ENCODE data around the gene TTF2.

The TTF2 gene

GRCh38 chr1:117037802-117038201, 22.3 kb upstream of the TTF2 start:
- no peak for DNase-seq
- in situ Hi-C loops (cut with HindIII; ENCODE audit: low pct_ligation_motif_present, low pct_unique_long_range_greater_than_20kb, low sequenced_read_pairs): no loop called here

- DNase-seq: no peak
- in situ Hi-C loops (cut with HindIII; ENCODE audit: low pct_ligation_motif_present, low pct_unique_long_range_greater_than_20kb, low sequenced_read_pairs): no loop called here
Observed at GRCh38 chr1:117038236-117038635, 21.9 kb upstream of the TTF2 start.

- no peak for DNase-seq
- in situ Hi-C loops (cut with HindIII; ENCODE audit: low pct_ligation_motif_present, low pct_unique_long_range_greater_than_20kb, low sequenced_read_pairs): no loop called here
Observed at GRCh38 chr1:117044217-117044616, 15.9 kb upstream of the TTF2 start.

- no peak for DNase-seq
- in situ Hi-C loops (cut with HindIII; ENCODE audit: low pct_ligation_motif_present, low pct_unique_long_range_greater_than_20kb, low sequenced_read_pairs): no loop called here
Observed at GRCh38 chr1:117045644-117046043, 14.5 kb upstream of the TTF2 start.

DNA sequence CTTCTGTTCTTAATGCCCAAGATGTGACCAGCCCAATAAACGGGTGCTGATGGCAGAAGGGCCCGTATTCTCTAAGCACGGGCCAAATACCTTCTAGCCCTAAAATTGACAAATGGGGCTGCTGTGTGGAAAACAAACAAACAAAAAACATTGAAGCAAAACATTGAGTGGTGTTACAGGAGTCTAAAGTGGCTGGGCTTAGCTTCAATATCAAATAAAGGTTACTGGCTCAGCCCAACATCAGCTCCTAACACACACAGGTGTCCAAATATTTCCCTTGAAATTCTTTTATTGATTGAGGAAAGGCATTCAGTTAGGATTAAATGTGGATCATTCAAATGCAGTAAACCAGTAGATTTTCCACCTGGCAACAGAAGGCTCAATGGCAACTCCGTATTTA, 13.3 kb upstream of the TTF2 start:
- in situ Hi-C loops (cut with HindIII; ENCODE audit: low pct_ligation_motif_present, low pct_unique_long_range_greater_than_20kb, low sequenced_read_pairs): no loop called here
- DNase-seq: no peak

GRCh38 chr1:117047271-117047670, 12.9 kb upstream of the TTF2 start:
- no peak for DNase-seq
- in situ Hi-C loops (cut with HindIII; ENCODE audit: low pct_ligation_motif_present, low pct_unique_long_range_greater_than_20kb, low sequenced_read_pairs): no loop called here

GRCh38 chr1:117049857-117050256, 10.3 kb upstream of the TTF2 start:
- in situ Hi-C loops (cut with HindIII; ENCODE audit: low pct_ligation_motif_present, low pct_unique_long_range_greater_than_20kb, low sequenced_read_pairs): no loop called here
- DNase-seq: no peak

GRCh38 chr1:117051224-117052064, 8.7 kb upstream of the TTF2 start:
- in situ Hi-C loops (cut with HindIII; ENCODE audit: low pct_ligation_motif_present, low pct_unique_long_range_greater_than_20kb, low sequenced_read_pairs): no loop called here

DNA sequence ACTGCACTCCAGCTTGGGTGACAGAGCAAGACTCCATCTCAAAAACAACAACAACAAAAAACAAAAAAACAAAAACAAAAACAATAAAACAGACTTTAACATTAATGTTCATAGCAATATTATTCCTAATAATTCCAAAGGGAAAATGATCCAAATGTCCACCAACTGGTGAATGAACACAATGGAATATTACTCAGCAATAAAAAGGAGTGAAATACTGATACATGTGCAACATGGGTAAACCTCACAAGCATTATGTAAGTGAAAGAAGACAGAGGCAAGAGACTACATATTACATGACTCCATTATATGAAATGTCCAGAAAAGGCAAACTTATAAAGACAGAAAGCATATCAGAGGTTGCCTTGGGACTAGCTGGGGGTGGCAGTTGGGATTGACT, 6.1 kb upstream of the TTF2 start:
- in situ Hi-C loops (cut with HindIII; ENCODE audit: low pct_ligation_motif_present, low pct_unique_long_range_greater_than_20kb, low sequenced_read_pairs): no loop called here

More at GRCh38 chr1:117051224-117052064, 8.7 kb upstream of the TTF2 start:
- no peak for DNase-seq

DNA sequence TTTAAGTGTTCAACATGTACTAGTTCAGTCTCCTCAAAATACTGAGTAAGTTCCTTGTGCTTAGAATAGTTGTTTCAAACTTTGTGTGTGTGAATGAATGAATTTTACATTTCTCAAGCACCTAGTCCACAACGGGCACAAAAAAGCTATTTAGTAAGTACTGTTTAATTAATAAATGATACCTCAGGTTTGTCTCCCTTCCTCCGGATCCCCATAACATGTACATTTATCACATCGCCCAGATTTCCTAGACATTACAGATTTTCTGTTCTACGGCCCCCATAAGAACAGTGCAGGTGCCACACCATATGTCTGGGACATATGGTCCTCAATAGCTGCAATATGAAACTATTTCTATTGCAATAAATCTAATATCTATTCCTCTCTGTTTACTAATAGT, 1.3 kb upstream of the TTF2 start:
- in situ Hi-C loops (cut with HindIII; ENCODE audit: low pct_ligation_motif_present, low pct_unique_long_range_greater_than_20kb, low sequenced_read_pairs): no loop called here
- DNase-seq: no peak

More for the DNA sequence above, 6.1 kb upstream of the TTF2 start:
- DNase-seq: no peak

GRCh38 chr1:117059334-117059677, 820 bp upstream of the TTF2 start:
- in situ Hi-C loops (cut with HindIII; ENCODE audit: low pct_ligation_motif_present, low pct_unique_long_range_greater_than_20kb, low sequenced_read_pairs): no loop called here

GRCh38 chr1:117060441-117061317, 553 bp downstream of the TTF2 start:
- peak; percentile 53 for DNase-seq
- in situ Hi-C loops (cut with HindIII; ENCODE audit: low pct_ligation_motif_present, low pct_unique_long_range_greater_than_20kb, low sequenced_read_pairs): no loop called here

More at GRCh38 chr1:117059334-117059677, 820 bp upstream of the TTF2 start:
- peak; percentile 51 for DNase-seq

DNA sequence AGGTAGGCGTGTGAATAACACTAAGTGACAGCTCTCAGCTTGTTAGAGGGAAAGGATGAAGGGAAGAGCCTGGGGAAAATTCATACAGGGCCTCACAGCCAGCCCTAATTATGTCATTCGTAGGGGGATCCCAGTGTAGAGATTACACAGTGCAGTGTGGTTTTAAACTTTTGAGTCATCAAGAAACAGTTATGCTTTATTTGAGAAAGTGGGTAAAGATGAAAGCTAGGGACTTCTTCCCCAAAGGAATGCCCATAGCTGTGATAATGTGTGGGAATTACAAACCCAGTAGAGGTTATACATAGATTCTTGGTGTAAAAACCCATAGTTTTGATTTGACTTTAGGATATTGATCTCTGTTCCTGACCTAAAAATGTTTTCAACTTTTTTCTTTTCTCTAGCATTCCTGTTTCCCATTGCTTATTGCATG, 1.9 kb downstream of the TTF2 start:
- peak; percentile 51 for DNase-seq
- in situ Hi-C loops (cut with HindIII; ENCODE audit: low pct_ligation_motif_present, low pct_unique_long_range_greater_than_20kb, low sequenced_read_pairs): no loop called here

DNA sequence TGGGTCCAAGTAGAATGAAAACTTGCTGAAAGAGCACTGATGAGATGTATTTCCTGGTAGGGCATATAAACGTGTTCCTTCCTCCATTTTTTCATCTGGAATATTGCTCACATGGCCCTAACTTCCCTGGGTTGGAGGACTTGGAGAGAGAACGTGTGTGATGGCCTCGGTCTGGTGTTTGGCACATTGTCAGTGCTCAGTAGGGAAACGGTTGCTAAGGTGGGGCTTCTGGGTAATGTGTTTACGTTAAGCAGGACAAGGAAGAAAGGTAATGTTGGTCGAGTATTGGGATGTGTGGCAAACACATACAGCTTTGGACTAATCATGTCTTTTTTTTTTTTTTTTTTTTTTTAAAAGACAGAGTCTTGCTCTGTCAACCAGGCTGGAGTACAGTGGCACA, 6.2 kb downstream of the TTF2 start:
- in situ Hi-C loops (cut with HindIII; ENCODE audit: low pct_ligation_motif_present, low pct_unique_long_range_greater_than_20kb, low sequenced_read_pairs): no loop called here
- DNase-seq: no peak

DNA sequence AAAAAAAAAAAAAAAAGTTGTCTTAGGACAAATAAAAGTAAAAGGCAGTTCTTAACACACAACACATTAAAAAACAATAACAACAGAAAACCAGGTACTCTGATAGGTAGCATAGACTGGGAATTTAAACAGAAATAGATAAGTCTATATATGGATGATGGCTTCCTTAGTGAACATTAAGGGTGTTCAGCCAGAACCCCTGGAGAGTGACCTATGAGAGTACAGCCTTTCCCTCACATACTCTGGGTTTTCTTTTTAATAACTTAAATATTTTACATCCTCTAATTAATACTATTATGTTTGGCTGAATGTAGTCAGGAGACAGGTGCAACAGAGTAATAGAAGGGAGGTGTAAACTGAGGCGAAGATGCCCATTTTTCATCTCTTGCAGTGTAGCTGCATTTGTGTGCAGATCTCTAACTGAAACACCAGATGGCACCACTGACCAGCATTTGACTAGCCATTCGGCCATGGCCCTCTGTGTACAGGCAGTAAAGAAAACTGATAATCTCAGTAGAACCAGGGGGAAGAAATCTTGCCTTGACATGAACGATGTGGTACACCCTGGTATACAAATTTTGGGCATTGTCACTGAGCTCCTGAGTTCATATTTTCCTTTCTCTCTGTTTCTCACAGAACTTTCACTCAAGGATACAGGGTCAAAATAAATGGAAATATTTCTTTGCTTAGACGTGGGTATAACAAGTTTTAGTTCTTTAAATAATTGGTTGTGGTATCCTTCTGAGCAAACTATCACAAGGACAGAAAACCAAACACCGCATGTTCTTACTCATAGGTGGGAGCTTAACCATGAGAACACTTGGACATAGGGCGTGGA, 7.6 kb downstream of the TTF2 start:
- in situ Hi-C loops (cut with HindIII; ENCODE audit: low pct_ligation_motif_present, low pct_unique_long_range_greater_than_20kb, low sequenced_read_pairs): no loop called here
- peak; percentile 61 for DNase-seq

GRCh38 chr1:117068580-117068979, 8.5 kb downstream of the TTF2 start:
- in situ Hi-C loops (cut with HindIII; ENCODE audit: low pct_ligation_motif_present, low pct_unique_long_range_greater_than_20kb, low sequenced_read_pairs): no loop called here
- no peak for DNase-seq

GRCh38 chr1:117069220-117069844, 9.2 kb downstream of the TTF2 start:
- in situ Hi-C loops (cut with HindIII; ENCODE audit: low pct_ligation_motif_present, low pct_unique_long_range_greater_than_20kb, low sequenced_read_pairs): no loop called here
- no peak for DNase-seq

DNA sequence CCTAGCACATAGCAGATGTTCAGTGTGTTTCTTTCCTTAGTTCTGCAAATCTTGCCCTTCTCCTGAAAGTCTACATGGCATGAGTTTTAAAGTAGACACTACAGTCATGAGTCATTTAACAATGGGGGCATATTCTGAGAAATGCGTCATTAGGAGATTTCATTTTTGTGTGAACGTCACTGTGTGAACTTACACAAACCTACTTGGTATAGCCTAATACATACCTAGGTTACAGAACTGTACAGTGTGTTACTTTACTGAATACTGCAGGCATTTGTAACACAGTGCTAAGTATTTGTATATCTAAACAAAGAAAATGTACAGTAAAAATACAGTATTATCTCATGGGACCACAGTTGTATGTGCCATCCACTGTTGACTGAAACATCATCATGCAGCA, 10.0 kb downstream of the TTF2 start:
- DNase-seq: no peak
- in situ Hi-C loops (cut with HindIII; ENCODE audit: low pct_ligation_motif_present, low pct_unique_long_range_greater_than_20kb, low sequenced_read_pairs): no loop called here

Data from ACHN (cell line).